PFSK-1 (cell line): ENCODE measurements around the gene TRIM29.

ENCODE experiments used
- FOXP2 ChIP-seq: optimal IDR thresholded peaks from 2 replicates; pipeline ENCODE3; 2011; ENCODE audit warnings: borderline replicate concordance, control low read depth, inconsistent platforms; ENCODE audit not compliant: insufficient read depth; ENCODE audit errors: extremely low read length, extremely low read depth
- POLR2AphosphoS5 ChIP-seq: IDR thresholded peaks from 2 replicates; pipeline ENCODE4 v1.6.1; 2012; ENCODE audit warnings: low read depth, mild to moderate bottlenecking, control low read depth, low read length, moderate library complexity
- SIN3A ChIP-seq: IDR thresholded peaks from 2 replicates; pipeline ENCODE4 v1.6.1; 2012; ENCODE audit warnings: mild to moderate bottlenecking, low read length, moderate library complexity, borderline replicate concordance; ENCODE audit not compliant: insufficient read depth
- TAF1 ChIP-seq: IDR thresholded peaks from 2 replicates; pipeline ENCODE4 v1.6.1; 2012; ENCODE audit warnings: low read length, control low read depth, borderline replicate concordance; ENCODE audit not compliant: insufficient read depth
- TF ChIP-seq, protein P1 (sequence below), 2 experiments: IDR thresholded peaks; 2 replicates each; pipeline versions ENCODE4 v1.6.1 to v1.8.0; 2011 to 2012; ENCODE audit warnings: low read depth in 2 of 2, low read length in 2 of 2, control low read depth in 1 of 2, inconsistent platforms in 1 of 2, mild to moderate bottlenecking in 1 of 2, moderate library complexity in 1 of 2; ENCODE audit not compliant: insufficient read depth in 1 of 2

Gene TRIM29

GRCh38 chr11:120147950-120148270 lies 10.0 kb upstream of the TRIM29 start:
- TF ChIP-seq TAF1 (no peak), POLR2AphosphoS5 (no peak), FOXP2 (no peak), SIN3A (no peak)
- TF ChIP-seq, protein P1, sequence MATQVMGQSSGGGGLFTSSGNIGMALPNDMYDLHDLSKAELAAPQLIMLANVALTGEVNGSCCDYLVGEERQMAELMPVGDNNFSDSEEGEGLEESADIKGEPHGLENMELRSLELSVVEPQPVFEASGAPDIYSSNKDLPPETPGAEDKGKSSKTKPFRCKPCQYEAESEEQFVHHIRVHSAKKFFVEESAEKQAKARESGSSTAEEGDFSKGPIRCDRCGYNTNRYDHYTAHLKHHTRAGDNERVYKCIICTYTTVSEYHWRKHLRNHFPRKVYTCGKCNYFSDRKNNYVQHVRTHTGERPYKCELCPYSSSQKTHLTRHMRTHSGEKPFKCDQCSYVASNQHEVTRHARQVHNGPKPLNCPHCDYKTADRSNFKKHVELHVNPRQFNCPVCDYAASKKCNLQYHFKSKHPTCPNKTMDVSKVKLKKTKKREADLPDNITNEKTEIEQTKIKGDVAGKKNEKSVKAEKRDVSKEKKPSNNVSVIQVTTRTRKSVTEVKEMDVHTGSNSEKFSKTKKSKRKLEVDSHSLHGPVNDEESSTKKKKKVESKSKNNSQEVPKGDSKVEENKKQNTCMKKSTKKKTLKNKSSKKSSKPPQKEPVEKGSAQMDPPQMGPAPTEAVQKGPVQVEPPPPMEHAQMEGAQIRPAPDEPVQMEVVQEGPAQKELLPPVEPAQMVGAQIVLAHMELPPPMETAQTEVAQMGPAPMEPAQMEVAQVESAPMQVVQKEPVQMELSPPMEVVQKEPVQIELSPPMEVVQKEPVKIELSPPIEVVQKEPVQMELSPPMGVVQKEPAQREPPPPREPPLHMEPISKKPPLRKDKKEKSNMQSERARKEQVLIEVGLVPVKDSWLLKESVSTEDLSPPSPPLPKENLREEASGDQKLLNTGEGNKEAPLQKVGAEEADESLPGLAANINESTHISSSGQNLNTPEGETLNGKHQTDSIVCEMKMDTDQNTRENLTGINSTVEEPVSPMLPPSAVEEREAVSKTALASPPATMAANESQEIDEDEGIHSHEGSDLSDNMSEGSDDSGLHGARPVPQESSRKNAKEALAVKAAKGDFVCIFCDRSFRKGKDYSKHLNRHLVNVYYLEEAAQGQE (IDR thresholded peaks at IDR 0.05; ENCODE audit: insufficient read depth in 1 of 2, low read depth in 2 of 2, low read length in 2 of 2), result no peak

- TF ChIP-seq, protein P1 (IDR thresholded peaks at IDR 0.05; ENCODE audit: insufficient read depth in 1 of 2, low read depth in 2 of 2, low read length in 2 of 2), result no peak
- TF ChIP-seq POLR2AphosphoS5 (no peak), SIN3A (no peak), FOXP2 (no peak), TAF1 (no peak)
Observed at GRCh38 chr11:120147094-120147949, 9.4 kb upstream of the TRIM29 start.

DNA sequence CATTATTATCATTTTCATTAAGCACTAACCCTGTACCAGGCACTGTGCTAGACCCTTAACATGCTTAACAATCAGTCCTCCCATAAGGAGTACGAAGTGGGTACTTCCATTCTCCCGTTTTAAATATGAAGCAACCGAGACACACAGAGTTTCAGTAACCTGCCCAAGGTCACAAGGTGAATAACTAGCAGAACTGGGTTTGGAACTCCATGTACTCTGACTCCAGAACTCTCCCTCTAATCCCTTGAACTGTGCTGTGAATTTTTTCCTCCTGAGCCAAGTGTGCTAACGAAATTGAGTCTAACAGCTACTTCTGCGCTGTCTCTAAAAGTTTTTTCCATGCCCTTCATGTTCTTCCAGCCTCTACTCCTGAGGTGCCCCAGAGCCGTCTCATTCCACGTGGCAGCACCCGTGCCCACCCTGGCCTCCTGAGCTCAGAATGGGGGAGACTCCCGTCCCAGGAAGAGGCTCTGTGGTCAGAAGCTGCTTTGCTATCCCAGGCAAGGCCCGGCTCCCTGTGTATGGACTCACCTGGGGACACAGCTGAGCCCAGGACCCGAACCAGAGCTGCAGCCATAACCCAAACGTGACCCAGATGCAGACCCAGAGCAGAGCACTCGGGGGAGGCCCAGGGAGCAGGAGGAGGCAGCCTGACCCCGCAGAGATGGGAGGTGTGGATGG lies 8.6 kb upstream of the TRIM29 start:
- TF ChIP-seq FOXP2, result no peak
- no peak for TF ChIP-seq SIN3A
- TF ChIP-seq, protein P1 (IDR thresholded peaks at IDR 0.05; ENCODE audit: insufficient read depth in 1 of 2, low read depth in 2 of 2, low read length in 2 of 2), result no peak
- TF ChIP-seq TAF1, result no peak
- TF ChIP-seq POLR2AphosphoS5, result no peak

GRCh38 chr11:120144501-120144900 lies 6.6 kb upstream of the TRIM29 start:
- TF ChIP-seq POLR2AphosphoS5, result no peak
- no peak for TF ChIP-seq TAF1
- no peak for TF ChIP-seq SIN3A
- TF ChIP-seq, protein P1 (IDR thresholded peaks at IDR 0.05; ENCODE audit: insufficient read depth in 1 of 2, low read depth in 2 of 2, low read length in 2 of 2), result no peak
- TF ChIP-seq FOXP2, result no peak
